H9 (cell line): ENCODE data around the gene PAQR4. TPM values are rescaled to one million over a fixed set of nuclear protein-coding genes. Genes with fewer than 3 reads are reported as not detected.

Source experiments
- DNase-seq: peaks from one replicate; pipeline ENCODE4 v3.0.0-alpha.2; 2017
- H2AFZ ChIP-seq: one replicate; pipeline ENCODE4 v1.6.1; 2013; ENCODE audit warnings: mild to moderate bottlenecking, low read length, control low read depth, moderate library complexity
- H2AK5ac ChIP-seq: 2 replicates; pipeline ENCODE4 v1.6.1; 2013; ENCODE audit warnings: low read length, control low read depth, mixed read lengths; ENCODE audit not compliant: insufficient read length
- H2BK120ac ChIP-seq: one replicate; pipeline ENCODE4 v1.6.1; 2013; ENCODE audit warnings: low read depth, mild to moderate bottlenecking, low read length, control low read depth, inconsistent platforms; ENCODE audit not compliant: poor library complexity, severe bottlenecking
- H2BK12ac ChIP-seq: 2 replicates; pipeline ENCODE4 v1.6.1; 2013; ENCODE audit warnings: low read length, control low read depth, mixed read lengths, low read depth; ENCODE audit not compliant: insufficient read length
- H2BK15ac ChIP-seq: 2 replicates; pipeline ENCODE4 v1.6.1; 2013; ENCODE audit warnings: low read depth, low read length, control low read depth
- H2BK20ac ChIP-seq: one replicate; pipeline ENCODE4 v1.6.1; 2013; ENCODE audit warnings: low read depth, mild to moderate bottlenecking, low read length, control low read depth, inconsistent platforms; ENCODE audit not compliant: poor library complexity, severe bottlenecking
- H2BK5ac ChIP-seq: 2 replicates; pipeline ENCODE4 v1.6.1; 2013; ENCODE audit warnings: low read length, control low read depth, mixed read lengths; ENCODE audit not compliant: insufficient read length
- H3K14ac ChIP-seq: 2 replicates; pipeline ENCODE4 v1.6.1; 2013; ENCODE audit warnings: low read length, control low read depth; ENCODE audit not compliant: insufficient read depth
- H3K18ac ChIP-seq: 2 replicates; pipeline ENCODE4 v1.6.1; 2013; ENCODE audit warnings: low read depth, mild to moderate bottlenecking, mixed read lengths, low read length, control low read depth; ENCODE audit not compliant: insufficient read length
- H3K23ac ChIP-seq: 2 replicates; pipeline ENCODE4 v1.6.1; 2013; ENCODE audit warnings: low read length, control low read depth, mixed read lengths, low read depth; ENCODE audit not compliant: insufficient read length
- H3K23me2 ChIP-seq: 2 replicates; pipeline ENCODE4 v1.6.1; 2013; ENCODE audit warnings: low read depth, mild to moderate bottlenecking, mixed read lengths, low read length, control low read depth; ENCODE audit not compliant: insufficient read length, poor library complexity, severe bottlenecking
- H3K27ac ChIP-seq: 2 replicates; pipeline ENCODE4 v1.5.1; 2013; ENCODE audit warnings: low read length, control low read depth, mixed read lengths, low read depth; ENCODE audit not compliant: insufficient read length
- H3K27me3 ChIP-seq: 2 replicates; pipeline ENCODE4 v1.6.1; 2013; ENCODE audit warnings: low read length, control low read depth, inconsistent platforms; ENCODE audit not compliant: insufficient read depth
- H3K4ac ChIP-seq: 2 replicates; pipeline ENCODE4 v1.6.1; 2013; ENCODE audit warnings: low read depth, mild to moderate bottlenecking, control low read depth, inconsistent platforms, low read length, moderate library complexity
- H3K4me1 ChIP-seq: 2 replicates; pipeline ENCODE4 v1.6.1; 2013; ENCODE audit warnings: low read length, control low read depth, inconsistent platforms; ENCODE audit not compliant: insufficient read depth
- H3K4me2 ChIP-seq: 2 replicates; pipeline ENCODE4 v1.6.1; 2013; ENCODE audit warnings: low read length, control low read depth, mixed read lengths; ENCODE audit not compliant: insufficient read length, insufficient read depth
- H3K56ac ChIP-seq: 2 replicates; pipeline ENCODE4 v1.6.1; 2013; ENCODE audit warnings: low read depth, mild to moderate bottlenecking, mixed read lengths, low read length, control low read depth; ENCODE audit not compliant: insufficient read length
- H3K79me1 ChIP-seq: 2 replicates; pipeline ENCODE4 v1.6.1; 2013; ENCODE audit warnings: low read depth, mild to moderate bottlenecking, moderate library complexity, low read length, control low read depth, inconsistent platforms; ENCODE audit not compliant: insufficient read depth, poor library complexity, severe bottlenecking
- H3K79me2 ChIP-seq: 2 replicates; pipeline ENCODE4 v1.6.1; 2013; ENCODE audit warnings: low read length, control low read depth, inconsistent platforms; ENCODE audit not compliant: insufficient read depth
- H3K9ac ChIP-seq: 2 replicates; pipeline ENCODE4 v1.6.1; 2013; ENCODE audit warnings: low read length, control low read depth, mixed read lengths; ENCODE audit not compliant: insufficient read length; ENCODE audit errors: extremely low read depth
- H3K9me3 ChIP-seq: one replicate; pipeline ENCODE4 v1.6.1; 2013; ENCODE audit warnings: low read depth, low read length, inconsistent platforms; ENCODE audit not compliant: control insufficient read depth
- H3T11ph ChIP-seq: one replicate; pipeline ENCODE4 v1.6.1; 2013; ENCODE audit warnings: mild to moderate bottlenecking, low read length, control low read depth, inconsistent platforms
- H4K20me1 ChIP-seq: one replicate; pipeline ENCODE4 v1.6.1; 2013; ENCODE audit not compliant: control insufficient read depth, insufficient read length, insufficient read depth
- H4K5ac ChIP-seq: 2 replicates; pipeline ENCODE4 v1.6.1; 2013; ENCODE audit warnings: low read depth, mild to moderate bottlenecking, mixed read lengths, low read length, control low read depth; ENCODE audit not compliant: insufficient read length
- H4K8ac ChIP-seq: replicated peaks from 2 replicates; pipeline ENCODE4 v1.6.1; 2013; ENCODE audit warnings: low read length, control low read depth, mixed read lengths, low read depth; ENCODE audit not compliant: insufficient read length
- H4K91ac ChIP-seq: 2 replicates; pipeline ENCODE4 v1.6.1; 2013; ENCODE audit warnings: low read depth, mild to moderate bottlenecking, moderate library complexity, mixed read lengths, low read length, control low read depth; ENCODE audit not compliant: insufficient read length
- H3K27ac Mint-ChIP-seq, 3 experiments: 2 replicates in 2 of 3; 3 replicates in 1 of 3; pipeline ENCODE4 v1.8.0; 2020 to 2021; ENCODE audit warnings: mixed read lengths in 3 of 3, mild to moderate bottlenecking in 1 of 3, moderate library complexity in 1 of 3
- H3K27me3 Mint-ChIP-seq: 2 replicates; pipeline ENCODE4 v1.8.0; 2021; ENCODE audit warnings: low read depth, mild to moderate bottlenecking, moderate library complexity, mixed read lengths
- H3K36me3 Mint-ChIP-seq, 3 experiments: 2 replicates in 2 of 3; 3 replicates in 1 of 3; pipeline ENCODE4 v1.8.0; 2020 to 2021; ENCODE audit warnings: low read depth in 3 of 3, mixed read lengths in 3 of 3; ENCODE audit not compliant: insufficient read depth in 1 of 3
- H3K4me1 Mint-ChIP-seq, 2 experiments: 2 replicates each; pipeline ENCODE4 v1.8.0; 2020; ENCODE audit warnings: mixed read lengths in 2 of 2
- H3K4me3 Mint-ChIP-seq, 2 experiments: 2 replicates in 1 of 2; 3 replicates in 1 of 2; pipeline ENCODE4 v1.8.0; 2020 to 2021; ENCODE audit warnings: mild to moderate bottlenecking in 2 of 2, mixed read lengths in 2 of 2, moderate library complexity in 1 of 2
- H3K9me3 Mint-ChIP-seq, 2 experiments: 2 replicates in 1 of 2; 3 replicates in 1 of 2; pipeline ENCODE4 v1.8.0; 2020; ENCODE audit warnings: mild to moderate bottlenecking in 2 of 2, mixed read lengths in 2 of 2, moderate library complexity in 1 of 2
- CTCF ChIP-seq: fragments of 200-600 bp; sonication (generic); conservative IDR thresholded peaks from 3 replicates; pipeline ENCODE4 v1.8.0; 2021; ENCODE audit warnings: antibody characterized with exemption, mild to moderate bottlenecking
- whole genome bisulfite sequencing: extraction: QIAGEN DNeasy Blood & Tissue Kit; methylation state at CpG from one replicate; pipeline ENCODE4 v1.1.7; 2013; ENCODE audit warnings: missing lambda C conversion rate, low lambda C conversion rate, mixed read lengths; ENCODE audit not compliant: insufficient read length; ENCODE audit errors: extremely low coverage; 5-methylcytosine and 5-hydroxymethylcytosine counted together
- total RNA-seq: library from RNA; stranded (reverse); gene quantifications from 2 replicates; pipeline ENCODE4 v1.2.1, GENCODE V29; 2021

PAQR4 gene
- total RNA-seq, 1 experiment from 2014 or later, result 32.1 TPM

GRCh38 chr16:2970563-2970962 is 1.4 kb downstream of the PAQR4 start:
- no CpG with 5 or more reads among the region's 6 CpGs for WGBS
- peaks cover 4 to 26% (median 20%) of the 10 kb centered on the region in 3 experiments; a peak in 6 of 7 replicates for H3K36me3 Mint-ChIP-seq
- Histone ChIP-seq H3K23ac (no peak overlapping the region), H4K8ac (no peak overlapping the region), H3K14ac (no peak overlapping the region), H3T11ph (no peak overlapping the region), H2BK15ac (no peak overlapping the region), H3K27ac (no peak overlapping the region), H3K4ac (no peak overlapping the region), H3K18ac (no peak overlapping the region), H2BK12ac (no peak overlapping the region), H2BK120ac (no peak overlapping the region), H3K9me3 (no peaks in the 10 kb centered on the region), H4K91ac (no peak overlapping the region), H4K20me1 (peaks cover 3% of the 10 kb centered on the region), H3K79me1 (no peaks in the 10 kb centered on the region), H3K56ac (no peak overlapping the region), H2BK5ac (no peak overlapping the region), H3K9ac (no peak overlapping the region), H3K27me3 (no peaks in the 10 kb centered on the region), H2BK20ac (no peak overlapping the region), H3K23me2 (peaks cover 6% of the 10 kb centered on the region), H3K79me2 (no peaks in the 10 kb centered on the region), H3K4me1 (no peaks in the 10 kb centered on the region), H4K5ac (no peak overlapping the region), H3K4me2 (peak overlapping the region; percentile 46), H2AFZ (no peak overlapping the region), H2AK5ac (no peak overlapping the region)
- H3K4me1 Mint-ChIP-seq, result peaks cover 18 to 21% of the 10 kb centered on the region in 2 experiments
- H3K27me3 Mint-ChIP-seq, result peaks cover 16% of the 10 kb centered on the region
- no peak for DNase-seq
- H3K27ac Mint-ChIP-seq, result no peak overlapping the region; a peak in 1 of 7 replicates
- peak overlapping the region; percentile 72 to 81 for H3K4me3 Mint-ChIP-seq
- no peaks in the 10 kb centered on the region for H3K9me3 Mint-ChIP-seq
- TF ChIP-seq CTCF, result no peak
